T47D (cell line): ENCODE results near the gene SH3D21.

Experiments used
- DNase-seq, 2 experiments: peaks; one replicate each; pipeline versions ENCODE4 v3.0.0 to v3.0.0-alpha.2; 2011 to 2012; ENCODE audit warnings: low read depth in 1 of 2, low spot score in 1 of 2
- JUND ChIP-seq: IDR thresholded peaks from 2 replicates; pipeline ENCODE4 v1.6.1; 2012; ENCODE audit warnings: low read depth
- in situ Hi-C: cut with HindIII; loops from 2 replicates; pipeline ENCODE4 v1.10.0; 2016; ENCODE audit warnings: low sequenced_read_pairs, low pct_unique_long_range_greater_than_20kb

SH3D21 gene

GRCh38 chr1:36327421-36328087, 21.4 kb downstream of the SH3D21 start:
- no peak for TF ChIP-seq JUND
- in situ Hi-C loops = no loop called here
- DNase-seq = no peak

GRCh38 chr1:36328088-36328480, 21.9 kb downstream of the SH3D21 start:
- no peak for DNase-seq
- in situ Hi-C loops = no loop called here
- TF ChIP-seq JUND = no peak

DNA sequence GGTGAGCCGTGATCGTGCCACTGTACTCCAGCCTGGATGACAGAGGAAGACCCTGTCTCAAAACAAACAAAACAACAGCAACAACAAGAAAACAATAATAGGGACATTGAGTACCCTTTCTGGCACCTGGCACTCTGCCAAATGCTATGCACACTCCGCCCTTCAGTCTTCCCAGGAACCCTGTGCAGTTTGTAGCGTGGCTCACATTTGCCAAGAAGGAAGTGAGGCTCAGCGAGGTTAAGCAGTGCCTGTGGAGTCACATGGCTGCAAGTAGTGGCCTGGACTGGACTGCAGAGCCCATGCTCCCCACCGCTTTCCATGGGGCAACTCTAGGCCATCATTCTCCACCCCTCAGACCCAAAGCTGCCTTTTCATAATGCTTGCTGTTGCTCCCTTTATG, 22.5 kb downstream of the SH3D21 start:
- in situ Hi-C loops = no loop called here
- TF ChIP-seq JUND = no peak
- DNase-seq = no peak

DNA sequence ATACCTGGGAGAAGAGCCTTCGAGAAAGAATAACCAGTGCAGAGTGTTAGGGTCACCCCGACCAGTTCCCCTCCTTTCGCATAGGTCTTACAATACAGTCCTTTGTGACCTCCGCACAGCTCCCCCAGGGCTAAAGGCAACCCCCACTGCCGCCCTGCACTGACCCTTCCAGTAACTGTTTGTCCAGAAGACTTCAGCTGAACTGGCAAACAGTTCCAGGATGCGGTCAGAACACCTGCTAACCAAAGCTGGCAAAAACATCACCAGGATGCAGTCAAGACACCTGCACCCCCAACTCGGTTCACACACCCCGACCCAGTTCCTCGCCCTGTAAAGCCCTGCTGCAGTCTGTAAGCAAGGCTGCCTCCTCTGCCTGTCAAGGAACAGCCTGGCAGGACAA, 23.6 kb downstream of the SH3D21 start:
- TF ChIP-seq JUND = no peak
- DNase-seq = peak in 1 of 2 experiments; percentile 67
- in situ Hi-C loops = no loop called here

DNA sequence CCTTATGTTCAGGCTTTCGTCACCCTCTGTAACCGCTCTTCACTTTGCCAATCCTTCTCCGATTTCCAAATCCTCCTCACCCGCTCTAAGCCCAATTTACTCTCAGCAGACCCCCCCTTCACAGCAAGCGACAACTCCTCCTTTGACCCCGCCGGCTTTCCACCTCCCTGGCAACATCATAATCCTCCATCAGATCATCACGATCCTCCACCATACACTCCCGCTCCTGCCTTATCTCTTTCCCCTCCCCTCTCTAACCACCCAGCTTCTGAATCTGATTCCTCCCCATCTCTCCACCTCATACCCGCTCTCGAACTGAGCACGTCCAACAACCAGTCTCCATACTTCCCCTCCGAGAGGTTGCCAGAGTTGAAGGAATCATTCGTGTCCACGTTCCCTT, 24.8 kb downstream of the SH3D21 start:
- TF ChIP-seq JUND = no peak
- in situ Hi-C loops = no loop called here
- DNase-seq = no peak

- no peak for DNase-seq
- in situ Hi-C loops = no loop called here
- no peak for TF ChIP-seq JUND
Measured at GRCh38 chr1:36337830-36338229, 31.7 kb downstream of the SH3D21 start.

GRCh38 chr1:36339215-36339614, 33.0 kb downstream of the SH3D21 start:
- in situ Hi-C loops = no loop called here
- no peak for DNase-seq
- TF ChIP-seq JUND = no peak

DNA sequence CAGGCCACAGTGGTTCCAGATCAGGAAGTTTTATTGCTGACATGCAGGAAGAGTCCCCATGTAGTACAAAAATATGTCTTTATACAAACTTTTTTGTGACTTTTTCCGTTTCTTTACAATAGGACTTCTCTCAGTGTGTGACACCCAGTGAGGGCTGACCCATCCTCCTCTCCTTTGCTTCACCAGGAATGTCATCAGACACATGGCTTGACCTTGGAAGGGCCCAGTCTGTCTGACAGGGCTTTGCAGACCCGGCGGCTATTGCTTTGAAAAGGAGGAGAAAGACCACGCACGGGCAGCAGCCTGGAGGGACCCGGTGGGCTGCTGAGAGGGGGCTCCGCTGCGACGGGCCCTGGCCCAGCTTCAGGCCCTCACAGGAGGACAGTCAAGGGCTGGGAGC, 33.4 kb downstream of the SH3D21 start:
- in situ Hi-C loops = no loop called here
- no peak for DNase-seq
- TF ChIP-seq JUND = no peak

GRCh38 chr1:36341626-36342320, 35.6 kb downstream of the SH3D21 start:
- in situ Hi-C loops = no loop called here
- TF ChIP-seq JUND = no peak
- no peak for DNase-seq

- TF ChIP-seq JUND = no peak
- in situ Hi-C loops = no loop called here
- DNase-seq = peak in 1 of 2 experiments; percentile 42
Measured at GRCh38 chr1:36342426-36343185, 36.4 kb downstream of the SH3D21 start.

- in situ Hi-C loops = no loop called here
- TF ChIP-seq JUND = no peak
Measured at GRCh38 chr1:36343651-36344394, 37.7 kb downstream of the SH3D21 start.

GRCh38 chr1:36344395-36344680, 38.2 kb downstream of the SH3D21 start:
- no peak for DNase-seq
- in situ Hi-C loops = no loop called here
- TF ChIP-seq JUND = no peak

More at GRCh38 chr1:36343651-36344394, 37.7 kb downstream of the SH3D21 start:
- no peak for DNase-seq

- no peak for DNase-seq
- in situ Hi-C loops = no loop called here
- TF ChIP-seq JUND = no peak
Measured at GRCh38 chr1:36345353-36345752, 39.2 kb downstream of the SH3D21 start.
